Activated CD8-positive, alpha-beta memory T cell treated with anti-CD3 and anti-CD28 coated beads for 24 hours (primary cell): ENCODE data around the gene ZNF575.
"Not testable (repeated sequence)": the region's sequence is repeated elsewhere in the genome, so short reads cannot be mapped to it uniquely, and the experiment has no call there.

Experiments used
- DNase-seq: peaks from one replicate; pipeline ENCODE4 v3.0.0-alpha.2; 2020

The ZNF575 gene

GRCh38 chr19:43512399-43512798, 20.6 kb upstream of the ZNF575 start:
- DNase-seq: not testable (repeated sequence)

DNA sequence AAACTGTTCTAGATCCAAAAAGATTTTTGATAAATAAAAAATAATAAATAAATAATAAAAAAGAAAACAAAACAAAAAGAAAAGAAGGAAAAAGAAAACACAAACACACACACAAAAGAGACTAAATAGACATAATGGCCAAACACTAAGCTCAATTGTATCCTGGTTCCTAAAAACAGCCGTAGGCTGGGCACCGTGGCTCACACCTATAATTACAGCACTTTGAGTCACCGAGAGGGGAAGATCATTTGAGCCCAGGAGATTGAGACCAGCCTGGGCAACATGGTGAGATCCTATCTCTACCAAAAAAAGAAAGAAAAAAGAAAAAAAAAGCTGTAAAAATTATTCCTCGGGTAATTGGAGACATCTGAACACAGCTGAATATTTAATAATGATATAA, 14.9 kb upstream of the ZNF575 start:
- DNase-seq: no peak

DNA sequence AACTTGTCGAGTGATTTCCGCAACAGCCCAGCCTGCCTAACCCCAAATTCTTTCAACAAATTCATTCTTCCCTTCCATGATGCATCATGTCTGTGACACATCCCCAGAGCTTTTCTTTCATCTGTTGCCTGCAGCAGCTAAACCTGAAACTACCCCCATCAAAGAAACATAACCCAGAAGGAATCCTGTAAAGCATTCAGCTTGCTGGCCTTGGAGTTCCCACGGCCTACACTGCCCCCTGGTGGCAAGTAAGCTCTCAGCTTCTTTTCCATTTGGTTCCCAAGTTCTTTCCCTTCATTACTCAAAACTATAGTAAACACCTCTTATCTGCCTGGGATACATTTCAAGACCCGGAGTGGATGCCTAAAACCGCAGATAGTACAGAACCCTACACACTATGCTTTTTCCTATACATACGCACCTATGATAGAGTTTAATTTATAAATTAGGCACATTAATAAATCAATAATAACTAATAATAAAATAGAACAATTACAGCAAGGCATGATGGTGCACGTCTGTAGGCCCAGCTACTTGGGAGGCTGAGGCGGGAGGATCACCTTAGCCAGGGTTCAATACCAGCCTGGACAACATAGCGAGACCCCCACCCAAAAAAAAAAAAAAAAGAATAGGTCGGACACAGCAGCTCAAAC, 13.4 kb upstream of the ZNF575 start:
- DNase-seq: peak; percentile 88

GRCh38 chr19:43522929-43523328, 10.1 kb upstream of the ZNF575 start:
- DNase-seq: no peak

- not testable (repeated sequence) for DNase-seq
These were observed 9.3 kb upstream of the ZNF575 start for GRCh38 chr19:43523696-43524095.

- peak; percentile 80 for DNase-seq
These were observed 7.8 kb upstream of the ZNF575 start for GRCh38 chr19:43524922-43525835.

GRCh38 chr19:43525836-43526771, 6.9 kb upstream of the ZNF575 start:
- peak; percentile 70 for DNase-seq

GRCh38 chr19:43526884-43527859, 5.8 kb upstream of the ZNF575 start, which contains the start of gene ETHE1:
Gene ETHE1 (minus strand): TSS chr19:43527201. CDS start chr19:43527177, 24 bp downstream.
- peak; percentile 91 for DNase-seq

- no peak for DNase-seq
These were observed 4.9 kb upstream of the ZNF575 start for GRCh38 chr19:43527860-43528622.

DNA sequence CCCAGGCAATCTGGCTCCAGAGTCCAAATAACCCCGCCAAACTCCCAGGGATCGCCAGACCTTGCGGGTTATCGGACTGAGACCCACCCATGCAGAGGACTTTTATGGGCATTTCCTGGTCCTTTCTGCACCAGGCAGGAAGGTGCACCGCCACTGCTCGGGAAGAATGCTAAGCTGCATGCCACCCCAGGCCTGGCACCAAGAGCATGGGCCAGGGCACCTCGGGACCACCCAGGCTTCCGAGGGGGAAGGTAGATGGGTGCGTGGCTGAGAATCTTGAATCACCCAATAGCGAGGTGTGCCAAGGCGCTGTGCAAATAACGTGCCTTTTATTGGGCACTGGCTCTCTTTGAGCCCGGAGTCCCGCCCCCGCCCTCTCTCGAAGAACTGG, 422 bp upstream of the ZNF575 start:
- DNase-seq: no peak

DNA sequence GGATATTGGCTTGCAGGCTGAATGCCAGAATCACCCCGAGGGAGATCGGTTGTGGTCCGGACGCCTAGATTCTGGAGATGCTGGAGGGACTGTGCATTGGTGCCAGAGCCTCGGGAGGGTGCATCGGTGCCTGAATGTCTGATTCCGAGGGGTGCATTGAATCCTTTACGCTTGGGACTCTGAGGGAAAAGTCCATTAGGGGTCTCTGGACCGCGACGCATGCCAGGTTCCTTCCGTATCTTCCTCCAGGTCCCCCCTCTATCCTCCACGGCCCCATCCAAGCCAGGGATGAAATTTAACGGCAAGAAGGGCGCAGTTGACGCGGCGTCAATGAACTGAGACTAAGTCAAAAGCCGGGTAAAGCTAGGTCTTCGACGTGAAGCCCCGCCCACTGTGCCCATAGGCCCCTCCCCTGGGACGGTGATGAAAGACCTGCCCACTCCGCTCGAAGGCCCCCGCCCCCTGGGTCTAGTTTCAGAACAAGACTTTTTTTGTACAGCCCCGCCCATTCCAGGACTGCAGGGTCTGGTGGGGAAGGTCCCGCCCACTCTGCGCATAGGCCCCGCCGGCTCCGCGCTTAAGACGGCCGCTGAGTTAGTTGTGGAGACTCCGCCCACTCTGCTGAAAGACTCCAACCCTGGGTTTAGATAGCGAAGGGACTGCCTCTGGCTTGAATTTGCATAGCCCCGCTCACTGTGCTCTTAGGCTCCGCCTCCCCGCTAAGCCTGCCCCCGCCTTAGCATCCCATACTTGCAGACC, 737 bp downstream of the ZNF575 start:
- peak; percentile 96 for DNase-seq

DNA sequence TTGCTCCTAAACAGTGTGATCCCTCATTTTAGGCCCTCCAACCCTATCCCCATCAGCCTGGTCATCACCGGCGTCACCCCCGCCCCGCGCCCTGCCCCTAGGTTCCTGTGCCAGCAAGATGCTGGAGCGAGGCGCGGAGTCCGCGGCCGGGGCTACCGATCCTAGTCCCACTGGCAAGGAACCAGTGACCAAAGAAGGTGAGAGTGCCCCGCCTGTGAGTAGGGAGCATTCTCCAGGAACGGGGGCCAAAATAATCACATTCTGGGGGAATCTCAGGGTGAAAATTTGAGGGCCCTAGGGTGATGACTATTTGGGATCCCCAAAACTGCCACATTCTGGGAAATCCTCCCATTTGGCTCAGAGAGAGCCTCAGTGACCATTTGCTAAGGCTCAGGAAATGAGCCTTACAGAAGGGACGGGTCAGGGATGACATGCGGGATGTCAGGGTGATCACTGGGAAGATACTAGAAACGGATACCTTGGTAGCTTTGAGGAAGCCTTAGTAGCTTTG, 1.4 kb downstream of the ZNF575 start:
- DNase-seq: no peak

GRCh38 chr19:43534816-43535761, 2.1 kb downstream of the ZNF575 start:
- peak; percentile 73 for DNase-seq

DNA sequence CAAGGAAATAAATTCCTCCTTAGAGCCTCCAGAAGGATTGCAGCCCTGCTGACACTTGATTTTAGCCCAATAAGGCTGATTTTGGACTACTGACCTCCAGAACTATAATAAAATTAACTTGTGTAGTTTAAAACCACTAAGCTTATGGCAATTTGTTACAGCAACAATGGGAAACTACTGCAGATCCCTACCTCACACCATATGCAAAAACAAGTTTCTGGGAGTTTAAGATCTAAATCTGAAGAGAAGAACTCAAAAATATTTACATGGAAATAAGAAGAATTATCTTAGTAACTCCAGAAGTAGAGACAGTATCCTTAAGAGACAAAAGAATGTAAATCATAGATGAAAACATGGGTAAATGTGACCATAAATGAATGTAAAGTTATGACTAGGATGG, 5.9 kb downstream of the ZNF575 start:
- DNase-seq: no peak

DNA sequence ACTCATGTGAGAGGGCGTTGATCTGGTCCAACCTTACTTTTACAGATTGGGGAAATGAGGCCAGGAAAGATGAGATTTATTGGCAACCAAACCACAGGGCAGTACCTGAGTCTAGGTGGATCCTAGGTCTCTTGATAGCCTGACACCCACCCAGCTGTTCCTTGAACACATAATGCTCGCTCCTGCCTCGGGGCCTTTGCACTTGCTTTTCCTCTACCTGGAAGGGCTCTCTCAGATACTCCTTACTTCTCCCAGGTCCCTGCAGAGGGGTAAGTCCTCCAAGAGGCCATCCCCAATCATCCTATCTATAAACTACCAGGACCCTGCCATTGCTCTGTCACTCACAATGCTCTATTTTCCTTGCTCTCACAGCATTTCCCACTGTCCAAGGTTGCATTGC, 7.4 kb downstream of the ZNF575 start:
- DNase-seq: no peak

DNA sequence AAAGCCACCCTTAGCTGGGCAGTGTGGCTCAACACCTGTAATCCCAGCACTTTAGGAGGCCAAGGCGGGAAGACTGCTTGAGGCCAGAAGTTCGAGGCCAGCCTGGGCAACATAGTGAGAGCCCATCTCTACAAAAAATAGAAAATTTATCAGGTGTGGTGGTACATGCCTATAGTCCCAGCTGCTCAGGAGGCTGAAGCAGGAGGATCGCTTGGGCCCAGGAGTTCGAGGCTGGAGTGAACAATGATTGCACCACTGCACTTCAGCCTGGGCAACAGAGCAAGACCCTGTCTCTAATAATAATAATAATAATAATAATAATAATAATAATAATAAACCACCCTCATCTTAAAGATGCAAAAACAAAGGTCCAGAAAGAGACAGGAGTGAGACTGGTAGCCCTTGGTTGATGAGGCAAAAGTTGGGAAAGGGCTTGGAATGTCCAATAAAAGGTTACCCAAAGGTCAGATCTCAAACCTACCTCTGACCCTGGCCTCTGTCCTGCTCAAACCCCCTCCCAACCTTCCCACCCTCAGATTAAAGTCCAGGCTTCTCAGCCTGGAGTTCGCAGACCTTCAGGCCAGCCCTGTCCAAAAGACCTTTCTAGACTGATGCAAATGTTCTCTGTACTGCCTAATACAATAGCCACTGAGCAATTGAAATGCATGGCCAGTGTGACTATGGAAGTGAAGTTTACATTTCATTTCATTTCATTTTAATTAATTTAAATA, 9.1 kb downstream of the ZNF575 start:
- DNase-seq: no peak

- no peak for DNase-seq
These were observed 11.1 kb downstream of the ZNF575 start for GRCh38 chr19:43544077-43544476.

DNA sequence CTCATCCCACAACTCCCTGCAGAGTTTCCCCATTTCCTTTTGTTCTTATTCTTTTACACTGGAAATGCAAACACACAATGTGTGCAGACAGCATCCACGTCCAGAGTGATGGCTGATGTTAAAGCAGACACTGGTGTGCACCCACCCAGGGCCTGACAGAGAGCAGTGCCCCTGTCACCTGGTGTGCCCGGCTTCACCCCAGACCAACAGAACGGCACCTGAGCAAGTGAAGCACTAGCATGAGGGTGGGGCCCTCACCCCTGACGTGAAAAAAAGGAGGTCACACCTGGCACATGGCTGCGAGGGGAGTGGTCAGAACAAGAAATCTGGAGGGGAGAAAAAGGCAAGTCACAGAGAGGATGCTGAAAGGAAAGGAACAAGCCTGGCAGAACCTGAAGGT, 12.3 kb downstream of the ZNF575 start:
- DNase-seq: no peak
